ENCODE results near the gene SP7. TPM values are rescaled to one million over a fixed set of nuclear protein-coding genes. Genes with fewer than 3 reads are reported as not detected.

The SP7 gene
- total and polyA plus RNA-seq, 9 of the 15 experiments (the other 6 are each of a cell fraction or from before 2014, with no cell fraction given), result 0.04 TPM; not detected in 8

- no peak for TF ChIP-seq TGIF2 (CRISPR knock-in tag; IDR thresholded peaks at IDR 0.05)
- peak; percentile 72 for TF ChIP-seq SMC3 (conservative IDR thresholded peaks at IDR 0.05; ENCODE audit: insufficient read depth, low read depth, low read length)
- no peak for TF ChIP-seq KLF10 (CRISPR knock-in tag; IDR thresholded peaks at IDR 0.05)
- no peak for TF ChIP-seq ZNF644 (tag; IDR thresholded peaks at IDR 0.05; ENCODE audit: low read depth)
- no peak for TF ChIP-seq CREBBP (IDR thresholded peaks at IDR 0.05; ENCODE audit: low read depth, low read length)
- TF ChIP-seq JUN (IDR thresholded peaks at IDR 0.05; ENCODE audit: borderline replicate concordance, low read depth, low read length), result no peak
- no peak for TF ChIP-seq JUN (CRISPR knock-in tag; IDR thresholded peaks at IDR 0.05; ENCODE audit: borderline replicate concordance)
- TF ChIP-seq ZNF384 (IDR thresholded peaks at IDR 0.05; ENCODE audit: low read depth, low read length), result no peak
- no peak for TF ChIP-seq FOXK1 (CRISPR knock-in tag; IDR thresholded peaks at IDR 0.05; ENCODE audit: borderline replicate concordance)
- no peak for TF ChIP-seq ZNF354B (CRISPR knock-in tag; IDR thresholded peaks at IDR 0.05)
- TF ChIP-seq ZNF318 (IDR thresholded peaks at IDR 0.05; ENCODE audit: borderline replicate concordance in 1 of 2, low read depth in 1 of 2), result no peak
- no peak for TF ChIP-seq HMGN3 (IDR thresholded peaks at IDR 0.05; ENCODE audit: borderline replicate concordance, extremely low read depth, insufficient read length, low read depth, low read length)
- no peak for TF ChIP-seq ADNP (tag; IDR thresholded peaks at IDR 0.05)
- TF ChIP-seq ZNF79 (CRISPR knock-in tag; IDR thresholded peaks at IDR 0.05; ENCODE audit: low read depth), result no peak
- TF ChIP-seq ZNF57 (CRISPR knock-in tag; IDR thresholded peaks at IDR 0.05), result no peak
- no peak for TF ChIP-seq ESRRB (CRISPR knock-in tag; IDR thresholded peaks at IDR 0.05; ENCODE audit: borderline replicate concordance)
- no peak for TF ChIP-seq ELK3 (CRISPR knock-in tag; IDR thresholded peaks at IDR 0.05)
- TF ChIP-seq PHB (CRISPR knock-in tag; IDR thresholded peaks at IDR 0.05), result no peak
- no peak for TF ChIP-seq NCOA1 (IDR thresholded peaks at IDR 0.05; ENCODE audit: low read depth)
- TF ChIP-seq ZNF282 (CRISPR knock-in tag; IDR thresholded peaks at IDR 0.05), result no peak
- no peak for TF ChIP-seq HDAC6 (IDR thresholded peaks at IDR 0.05; ENCODE audit: low read depth, low read length)
Observed at GRCh38 chr12:53344824-53345485, 8.8 kb upstream of the SP7 start (continued).

All from K562 (cell line).